ENCODE data around the gene SECISBP2. TPM values are rescaled to one million over a fixed set of nuclear protein-coding genes. Genes with fewer than 3 reads are reported as not detected.

The SECISBP2 gene
- total and polyA plus RNA-seq, 2 of the 13 experiments (the other 11 are each of a cell fraction or from before 2014, with no cell fraction given) = 32.4 to 38.0 TPM

GRCh38 chr9:89310475-89311345 lies 7.6 kb upstream of the SECISBP2 start, which contains the start of gene CKS2 (continued):
- TF ChIP-seq ZNF704 (CRISPR knock-in tag; IDR thresholded peaks at IDR 0.05; ENCODE audit: borderline replicate concordance) = no peak
- TF ChIP-seq ATM (IDR thresholded peaks at IDR 0.05; ENCODE audit: borderline replicate concordance) = no peak
- TF ChIP-seq ZNF512 (CRISPR knock-in tag; IDR thresholded peaks at IDR 0.05) = no peak
- TF ChIP-seq REXO4 (CRISPR knock-in tag; IDR thresholded peaks at IDR 0.05; ENCODE audit: borderline replicate concordance) = no peak; the same call in 1 of the 2 replicates
- TF ChIP-seq PREB (CRISPR knock-in tag; IDR thresholded peaks at IDR 0.05) = no peak
- TF ChIP-seq RBFOX2 (IDR thresholded peaks at IDR 0.05; ENCODE audit: low read depth, low read length) = peak; percentile 98
- peak; percentile 37 for TF ChIP-seq MXD3 (CRISPR knock-in tag; IDR thresholded peaks at IDR 0.05)
- TF ChIP-seq ZNF335 (CRISPR knock-in tag; IDR thresholded peaks at IDR 0.05) = no peak
- TF ChIP-seq ZNF318 (CRISPR knock-in tag; IDR thresholded peaks at IDR 0.05) = no peak
- peak; percentile 98 for TF ChIP-seq RFXANK (CRISPR knock-in tag; IDR thresholded peaks at IDR 0.05)
- peak; percentile 27; the same call in 1 of the 2 replicates for TF ChIP-seq MEIS1 (CRISPR knock-in tag; IDR thresholded peaks at IDR 0.05; ENCODE audit: borderline replicate concordance)
- TF ChIP-seq ZNF296 (CRISPR knock-in tag; conservative IDR thresholded peaks at IDR 0.05) = no peak
- no peak for TF ChIP-seq ZNF225 (CRISPR knock-in tag; IDR thresholded peaks at IDR 0.05)
- no peak for TF ChIP-seq ZNF597 (CRISPR knock-in tag; IDR thresholded peaks at IDR 0.05)
